Stimulated activated CD4-positive, alpha-beta T cell treated with anti-CD3 and anti-CD28 coated beads, Interleukin-1b, Interleukin-23, amount 100 ng/mL, for 1 hour (primary cell): ENCODE results near the gene LRRC70.
"Not testable (repeated sequence)": the region's sequence is repeated elsewhere in the genome, so short reads cannot be mapped to it uniquely, and the experiment has no call there.

Source experiments
- DNase-seq, 2 donors: peaks; one replicate each; pipeline ENCODE4 v3.0.0-alpha.2; 2020; ENCODE audit warnings: low read depth in 2 of 2

Gene LRRC70

GRCh38 chr5:62578540-62578939 is at the start of gene LRRC70:
TSS of gene LRRC70 (plus strand) at chr5:62578819. CDS start at chr5:62579439, 620 bp downstream.
- no peak for DNase-seq

GRCh38 chr5:62533597-62533996 is 45.0 kb upstream of the LRRC70 start:
- no peak for DNase-seq

- no peak for DNase-seq
Measured at GRCh38 chr5:62534461-62535236, 44.0 kb upstream of the LRRC70 start.

GRCh38 chr5:62536232-62536631 is 42.4 kb upstream of the LRRC70 start:
- DNase-seq = no peak

GRCh38 chr5:62536783-62537182 is 41.8 kb upstream of the LRRC70 start:
- no peak for DNase-seq

GRCh38 chr5:62538017-62538942 is 40.3 kb upstream of the LRRC70 start:
- no peak for DNase-seq

- DNase-seq = no peak
Measured at GRCh38 chr5:62542720-62543119, 35.9 kb upstream of the LRRC70 start.

GRCh38 chr5:62547945-62548630 is 30.5 kb upstream of the LRRC70 start:
- no peak for DNase-seq

GRCh38 chr5:62550103-62550502 is 28.5 kb upstream of the LRRC70 start:
- no peak for DNase-seq

GRCh38 chr5:62555930-62556329 is 22.7 kb upstream of the LRRC70 start:
- no peak for DNase-seq

GRCh38 chr5:62558941-62559340 is 19.7 kb upstream of the LRRC70 start:
- DNase-seq = no peak

GRCh38 chr5:62560786-62561185 is 17.8 kb upstream of the LRRC70 start:
- DNase-seq = no peak

GRCh38 chr5:62561896-62562295 is 16.7 kb upstream of the LRRC70 start:
- DNase-seq = no peak

GRCh38 chr5:62562867-62563266 is 15.8 kb upstream of the LRRC70 start:
- no peak for DNase-seq

- DNase-seq = no peak
Measured at GRCh38 chr5:62564101-62564500, 14.5 kb upstream of the LRRC70 start.

- DNase-seq = not testable (repeated sequence)
Measured at GRCh38 chr5:62565740-62566139, 12.9 kb upstream of the LRRC70 start.

GRCh38 chr5:62568143-62568542 is 10.5 kb upstream of the LRRC70 start:
- no peak for DNase-seq

- DNase-seq = no peak
Measured at GRCh38 chr5:62568800-62569432, 9.7 kb upstream of the LRRC70 start.

GRCh38 chr5:62569470-62569869 is 9.1 kb upstream of the LRRC70 start:
- DNase-seq = no peak

- DNase-seq = no peak
Measured at GRCh38 chr5:62572918-62573514, 5.6 kb upstream of the LRRC70 start.

- DNase-seq = no peak
Measured at GRCh38 chr5:62574599-62574998, 4.0 kb upstream of the LRRC70 start.
